ENCODE results near the gene ANKRD55.
"Not testable (repeated sequence)": the region's sequence is repeated elsewhere in the genome, so short reads cannot be mapped to it uniquely, and the experiment has no call there.

ANKRD55 gene

DNA sequence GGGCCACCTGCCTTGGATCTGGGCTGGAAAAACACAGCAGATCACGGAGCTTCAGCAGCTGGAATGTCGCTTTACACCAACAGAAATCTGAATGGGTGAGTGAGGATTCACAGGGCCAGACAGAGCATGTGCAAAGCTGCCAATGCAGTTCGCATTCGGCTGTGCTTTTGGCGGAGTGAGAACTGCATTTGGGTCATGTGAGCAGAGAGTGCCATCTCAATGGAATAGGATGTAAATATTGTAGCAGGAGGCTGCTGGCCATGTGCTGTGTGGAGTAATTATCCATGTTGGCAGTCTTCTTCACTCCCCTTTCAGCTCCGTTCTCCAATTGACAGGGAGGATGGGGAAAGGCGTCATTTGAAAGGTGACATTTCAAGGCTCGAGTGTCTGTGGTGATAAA is at the start of gene ANKRD55:
Gene ANKRD55, minus strand, starts transcription at position 101 of the 400 bp plus-strand sequence. CDS start 417 bp downstream, outside the sequence.
- DNase-seq (ENCODE audit: low read depth): no peak

DNA sequence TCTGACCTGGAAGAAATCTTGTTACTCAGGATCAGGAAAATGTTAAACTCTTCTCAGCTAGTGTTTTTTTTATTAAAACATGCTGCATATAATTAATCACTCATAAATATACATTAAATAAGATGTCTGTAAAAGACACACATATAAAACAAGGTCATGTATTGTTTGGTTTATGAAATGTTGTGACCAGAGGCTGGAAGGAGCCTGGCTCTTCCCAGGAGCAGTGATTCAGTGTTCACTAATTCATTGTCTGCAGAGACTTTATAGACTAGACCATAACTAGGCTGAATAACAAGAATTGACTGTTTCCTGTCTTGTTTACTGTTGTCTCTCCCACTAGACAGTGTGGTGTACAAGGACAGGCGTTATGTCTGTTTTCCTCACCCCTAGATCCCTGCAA is 49.1 kb upstream of the ANKRD55 start:
- DNase-seq (ENCODE audit: low read depth): no peak

DNA sequence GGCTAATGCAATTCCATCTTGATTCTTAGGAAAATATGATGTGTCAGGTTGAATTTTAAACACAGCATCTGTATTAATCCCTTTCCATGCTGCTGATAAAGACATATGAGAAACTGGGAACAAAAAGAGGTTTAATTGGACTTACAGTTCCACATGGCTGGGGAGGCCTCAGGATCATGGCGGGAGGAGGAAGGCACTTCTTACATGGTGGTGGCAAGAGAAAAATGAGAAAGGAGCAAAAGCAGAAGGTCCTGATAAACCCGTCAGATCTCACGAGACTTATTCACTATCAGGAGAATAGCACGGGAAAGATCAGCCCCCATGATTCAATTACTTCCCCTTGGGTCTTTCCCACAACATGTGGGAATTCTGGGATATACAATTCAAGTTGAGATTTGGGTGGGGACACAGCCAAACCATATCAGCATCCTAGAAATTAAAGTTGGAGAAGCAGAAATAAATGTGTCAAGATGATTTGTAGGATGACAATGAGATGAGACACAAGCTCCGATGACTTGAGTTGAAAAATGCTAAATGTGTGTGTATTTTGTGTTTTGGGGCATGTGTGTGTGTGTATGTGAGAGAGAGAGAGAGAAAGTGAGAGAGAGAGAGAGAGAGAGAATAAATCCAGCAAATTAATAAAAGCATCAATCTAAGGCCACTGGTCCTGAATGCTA is 48.5 kb upstream of the ANKRD55 start:
- DNase-seq (ENCODE audit: low read depth): no peak

DNA sequence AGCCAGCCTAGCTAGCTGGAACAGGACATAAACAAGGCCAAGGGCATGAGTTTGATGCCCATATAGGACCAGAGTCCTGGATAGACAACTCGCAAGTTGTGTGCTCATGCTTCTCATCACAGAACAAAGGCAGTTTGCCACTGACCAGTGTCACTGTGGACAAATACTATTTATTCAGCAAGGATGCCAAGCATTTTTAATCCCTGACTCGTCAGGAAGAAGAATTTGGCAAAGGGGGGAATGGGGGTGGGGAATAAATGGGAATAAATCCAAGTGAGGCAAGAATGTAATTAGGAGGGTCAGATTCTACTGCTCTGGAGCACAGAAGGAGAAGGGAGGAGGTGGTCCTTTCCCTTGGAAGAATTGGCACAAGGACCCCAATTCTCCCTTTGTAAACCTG is 46.8 kb upstream of the ANKRD55 start:
- no peak for DNase-seq (ENCODE audit: low read depth)

DNA sequence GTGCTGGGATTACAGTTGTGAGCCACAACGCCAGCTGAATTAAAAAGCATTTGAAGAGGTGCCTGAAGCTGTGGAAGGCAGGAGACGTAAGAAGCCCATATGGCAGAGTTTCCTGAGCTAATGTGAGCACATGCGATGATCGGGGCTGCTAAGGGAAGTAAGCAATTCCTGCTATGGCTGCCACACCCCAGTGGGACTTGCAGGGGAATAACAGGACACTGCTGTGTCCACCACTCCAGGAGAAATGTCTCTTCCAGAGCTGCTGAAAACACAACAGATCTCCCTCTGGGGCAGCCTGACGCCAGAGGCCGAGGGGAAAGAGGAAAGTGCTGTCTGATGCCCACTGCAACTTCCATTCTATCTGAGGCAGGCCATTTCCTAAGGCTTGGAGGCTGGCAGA is 46.2 kb upstream of the ANKRD55 start:
- no peak for DNase-seq (ENCODE audit: low read depth)

DNA sequence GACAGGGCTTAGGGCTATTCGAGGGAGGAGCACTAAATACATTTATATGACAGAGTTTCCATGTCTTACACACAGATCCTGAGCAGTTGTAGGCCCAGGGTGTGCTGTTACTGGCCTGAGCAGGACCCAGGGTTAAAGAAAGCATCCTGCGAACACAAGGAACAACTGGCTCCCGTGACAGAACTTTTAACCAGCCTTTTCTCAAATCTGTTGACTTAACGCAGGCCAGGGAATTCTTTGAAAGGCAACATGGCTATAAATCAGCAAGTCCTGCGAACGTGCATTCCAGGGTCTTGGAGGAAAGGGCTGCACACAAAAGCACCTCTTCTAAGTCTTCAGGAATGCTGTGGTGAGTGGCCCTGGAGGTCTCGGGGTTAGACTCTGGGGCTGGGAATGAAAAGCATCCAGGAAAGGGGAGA is 45.2 kb upstream of the ANKRD55 start:
- no peak for DNase-seq (ENCODE audit: low read depth)

DNA sequence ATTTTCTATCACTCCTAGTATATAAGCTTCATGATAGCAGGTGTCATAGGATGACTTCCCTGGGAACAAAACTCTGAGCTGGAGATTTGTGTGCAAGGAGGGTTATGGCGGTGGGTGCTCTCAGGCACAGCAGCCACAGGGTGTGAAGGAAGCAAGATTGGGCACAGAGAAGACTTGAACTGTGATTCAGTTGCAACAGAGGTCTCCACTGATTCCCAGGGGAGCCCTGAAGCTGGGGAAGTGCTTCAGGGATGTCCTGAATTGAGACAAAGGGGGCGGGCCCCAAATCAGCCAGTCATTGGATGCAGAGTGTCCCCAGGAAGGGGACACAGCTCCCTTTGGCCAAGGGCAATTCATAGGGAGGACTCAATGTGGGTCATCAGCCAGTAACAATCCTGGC is 44.4 kb upstream of the ANKRD55 start:
- no peak for DNase-seq (ENCODE audit: low read depth)

DNA sequence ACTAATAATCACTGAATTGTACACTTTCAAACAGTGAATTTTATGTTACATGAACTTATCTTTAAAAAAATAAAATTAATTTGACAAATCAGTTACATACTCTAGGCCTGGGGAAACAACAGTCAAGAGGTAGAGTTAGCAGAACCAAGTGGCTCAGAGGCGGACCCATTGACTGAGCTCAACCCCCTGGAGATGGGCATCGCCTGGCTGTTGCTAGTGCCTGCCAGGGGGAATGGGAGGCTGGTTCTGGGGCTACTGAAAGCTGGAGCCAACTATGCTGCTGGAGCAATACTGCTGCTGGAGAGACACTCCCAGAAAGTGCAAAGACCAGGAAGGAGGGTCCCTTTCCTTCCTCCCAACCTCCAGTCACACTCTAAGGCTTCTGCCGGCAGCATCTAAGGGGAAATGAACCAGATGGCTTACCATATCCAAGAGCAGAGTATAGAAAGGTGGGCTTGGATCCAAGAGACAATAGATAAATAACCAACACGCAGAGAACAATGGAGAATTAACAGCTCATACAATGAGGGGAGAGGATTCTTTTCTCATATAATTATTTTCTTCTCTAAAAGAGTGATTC is 40.3 kb upstream of the ANKRD55 start:
- DNase-seq (ENCODE audit: low read depth): no peak

DNA sequence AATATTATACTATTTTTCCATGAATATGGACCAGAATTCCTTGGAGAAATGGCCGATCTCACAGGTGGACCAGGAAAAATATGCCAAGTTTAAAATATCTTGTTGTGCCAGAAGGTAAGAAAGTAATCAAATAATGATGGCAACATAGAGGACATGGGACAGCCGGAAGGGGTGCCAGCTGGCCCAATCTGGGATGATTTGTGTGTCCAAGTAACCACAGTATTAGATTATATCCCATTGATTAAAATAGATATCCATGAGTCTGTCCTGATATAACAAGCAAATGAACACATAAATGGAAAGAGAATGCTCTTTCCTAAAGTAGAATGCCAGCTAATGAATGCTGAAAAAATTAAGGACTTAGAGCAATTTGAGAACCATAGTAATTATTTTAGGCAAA is 39.6 kb upstream of the ANKRD55 start:
- no peak for DNase-seq (ENCODE audit: low read depth)

DNA sequence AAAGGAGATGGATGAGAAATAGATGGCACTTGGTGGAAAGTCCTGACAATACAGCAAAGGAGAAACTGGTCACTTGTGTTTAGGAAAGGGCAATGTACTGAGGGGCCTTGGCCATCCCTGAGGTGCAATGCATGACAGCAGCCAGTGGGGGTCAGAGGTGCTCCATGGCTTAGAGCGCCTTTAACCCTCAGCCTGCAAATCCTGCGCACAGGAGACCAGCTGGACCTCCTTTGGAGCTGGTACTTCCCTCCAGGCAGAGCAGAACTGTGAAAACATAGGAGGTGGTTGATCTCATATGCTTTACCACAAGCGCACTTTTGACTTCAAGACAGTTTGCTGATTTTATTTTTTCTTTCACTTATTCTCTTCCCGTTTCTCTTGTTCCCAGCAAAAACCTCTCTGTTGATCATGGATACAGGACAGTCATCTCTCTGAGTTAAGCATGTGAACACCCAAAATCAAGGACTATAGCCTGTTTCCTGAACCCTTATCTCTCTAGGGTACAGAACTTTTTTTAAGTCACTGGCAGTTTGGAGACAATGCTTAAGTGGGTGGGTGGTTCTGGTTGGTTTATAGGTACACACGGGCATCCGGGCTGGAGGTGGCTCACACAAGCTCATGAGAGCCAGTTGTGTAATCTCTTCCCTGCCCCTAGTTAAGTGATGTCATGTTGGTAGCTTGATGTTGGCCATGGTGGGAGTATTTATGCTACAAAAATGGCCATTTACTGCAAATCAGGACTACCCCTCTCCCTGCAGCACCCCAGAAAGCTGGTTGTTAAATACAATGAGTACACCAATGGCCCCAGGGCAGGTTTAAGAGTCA is 37.6 kb upstream of the ANKRD55 start:
- DNase-seq (ENCODE audit: low read depth): peak; percentile 67

DNA sequence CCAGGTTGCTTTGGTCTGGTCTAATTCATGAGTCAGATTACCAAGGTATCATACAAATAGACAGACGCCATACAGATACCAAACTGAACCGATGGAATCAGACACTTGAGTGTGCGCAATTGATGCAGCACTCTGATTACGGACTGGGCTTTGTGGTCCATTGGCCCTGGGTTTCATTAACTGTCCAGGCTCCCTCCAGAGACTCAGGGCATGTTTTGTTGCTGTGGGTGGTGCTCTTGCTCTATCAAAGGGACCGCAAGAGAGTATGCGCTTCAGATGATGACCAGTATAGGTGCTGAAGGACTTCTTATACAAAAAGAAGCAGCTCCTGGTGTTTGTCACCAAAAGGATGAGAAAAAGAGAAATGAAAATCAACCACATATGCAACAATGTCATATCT is 36.9 kb upstream of the ANKRD55 start:
- DNase-seq (ENCODE audit: low read depth): no peak

DNA sequence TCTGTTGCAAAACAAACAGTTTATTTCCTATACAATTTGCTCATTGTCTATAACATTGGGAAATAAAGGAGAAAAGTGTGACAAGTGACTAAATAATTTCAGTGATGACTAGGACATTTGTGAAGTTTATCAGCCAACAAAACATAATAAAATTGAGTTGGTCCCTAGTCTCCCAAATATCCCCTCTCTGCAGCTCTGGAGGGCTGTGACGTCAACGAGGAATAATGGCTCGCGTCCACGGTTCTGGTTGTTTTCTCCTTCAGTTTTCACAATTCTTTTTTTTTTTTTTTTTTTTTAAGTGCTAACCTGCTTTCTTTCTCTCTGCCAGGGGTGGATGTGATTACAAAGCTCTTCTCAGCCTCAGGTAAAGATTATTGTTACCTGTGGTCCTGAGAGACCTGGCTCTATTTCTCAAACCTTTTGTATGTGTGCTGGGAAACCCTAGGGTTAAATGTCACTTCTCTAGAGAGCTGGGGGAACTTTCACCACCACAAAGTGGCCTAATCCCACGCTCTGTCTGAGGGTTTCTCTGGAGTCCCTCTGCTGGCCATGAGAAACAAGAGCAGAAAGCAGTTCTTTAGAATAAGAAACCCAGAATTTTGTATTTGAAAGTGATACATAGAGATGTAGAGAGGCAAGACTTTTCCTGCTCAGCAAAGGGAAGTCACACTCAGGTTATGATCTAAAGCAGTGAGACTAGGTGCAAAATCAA is 36.2 kb upstream of the ANKRD55 start:
- DNase-seq (ENCODE audit: low read depth): no peak

DNA sequence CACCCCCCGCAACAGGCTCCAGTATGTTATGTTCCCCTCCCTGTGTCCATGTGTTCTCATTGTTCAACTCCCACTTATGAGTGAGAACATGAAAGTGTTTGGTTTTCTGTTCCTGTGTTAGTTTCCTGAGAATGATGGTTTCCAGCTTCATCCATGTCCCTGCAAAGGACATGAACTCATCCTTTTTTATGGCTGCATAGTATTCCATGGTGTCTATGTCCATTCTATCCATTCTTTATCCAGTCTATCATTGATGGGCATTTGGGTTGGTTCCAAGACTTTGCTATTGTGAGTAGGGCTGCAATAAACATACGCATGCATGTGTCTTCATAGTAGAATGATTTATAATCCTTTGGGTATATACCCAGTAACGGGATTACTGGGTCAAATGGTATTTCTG is 35.6 kb upstream of the ANKRD55 start:
- DNase-seq (ENCODE audit: low read depth): not testable (repeated sequence)

DNA sequence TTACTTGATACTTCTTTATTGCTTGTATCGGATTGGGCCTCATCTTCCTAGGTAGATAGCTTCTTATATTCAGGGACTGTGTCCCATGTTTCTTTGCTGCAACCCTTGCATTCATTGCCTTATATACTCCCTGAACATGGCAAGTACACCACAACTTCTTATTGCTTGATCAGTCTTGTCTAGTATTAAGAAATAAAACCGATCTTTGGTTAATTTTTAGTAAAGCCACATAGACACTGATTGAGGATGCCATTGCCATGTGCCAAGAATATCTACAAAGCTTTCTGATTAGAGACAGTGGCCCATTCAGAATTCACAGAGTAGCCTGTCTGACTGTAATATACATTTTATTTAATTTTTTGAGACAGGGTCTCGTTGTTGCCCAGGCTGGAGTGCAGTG is 34.7 kb upstream of the ANKRD55 start:
- DNase-seq (ENCODE audit: low read depth): no peak

DNA sequence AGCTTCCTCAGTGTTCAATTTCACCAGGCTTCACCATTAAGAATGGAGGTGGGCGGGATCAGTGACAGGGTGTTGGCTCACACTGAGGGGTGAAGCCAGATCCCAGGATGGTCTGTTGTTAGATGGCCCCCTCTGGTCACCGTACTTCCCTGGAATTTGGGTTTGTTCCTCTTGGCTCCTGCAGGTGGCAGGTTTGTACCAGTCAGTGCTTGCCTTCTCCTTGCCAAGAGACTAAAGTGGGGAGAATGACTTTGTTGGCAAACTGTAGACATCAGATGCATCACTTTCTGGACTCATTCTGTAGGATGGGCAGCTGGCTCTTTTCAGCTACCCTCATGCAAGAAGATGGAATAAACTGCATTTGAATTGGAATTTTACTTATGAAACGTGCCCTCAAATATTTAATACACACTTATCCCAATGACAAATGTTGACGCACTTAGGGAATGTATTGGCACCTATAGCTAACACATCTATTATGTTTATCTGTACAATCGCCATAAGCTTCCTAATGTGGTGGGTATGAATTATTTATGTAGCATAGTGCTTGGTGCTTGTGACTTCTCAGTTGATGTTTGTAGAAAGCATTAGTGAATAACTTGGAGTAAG is 31.4 kb upstream of the ANKRD55 start:
- DNase-seq (ENCODE audit: low read depth): no peak

DNA sequence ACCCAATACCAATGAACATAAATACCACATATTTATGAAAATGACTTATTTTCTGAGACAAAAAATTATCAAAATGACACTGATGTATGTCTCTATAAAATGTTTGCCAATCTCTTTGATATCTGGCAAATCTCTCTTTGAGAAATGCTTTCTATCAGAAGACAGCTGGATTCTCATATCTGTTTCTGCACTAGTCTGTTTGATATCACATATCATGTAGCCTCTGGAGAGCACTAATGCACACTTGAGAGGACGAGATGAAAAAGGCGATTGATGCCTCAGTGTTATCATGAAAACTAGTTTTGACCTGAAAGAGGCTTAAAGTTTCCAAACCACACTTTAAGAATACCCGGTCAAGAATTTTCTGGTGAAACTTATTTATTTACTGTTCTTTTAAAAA is 29.1 kb upstream of the ANKRD55 start:
- no peak for DNase-seq (ENCODE audit: low read depth)

DNA sequence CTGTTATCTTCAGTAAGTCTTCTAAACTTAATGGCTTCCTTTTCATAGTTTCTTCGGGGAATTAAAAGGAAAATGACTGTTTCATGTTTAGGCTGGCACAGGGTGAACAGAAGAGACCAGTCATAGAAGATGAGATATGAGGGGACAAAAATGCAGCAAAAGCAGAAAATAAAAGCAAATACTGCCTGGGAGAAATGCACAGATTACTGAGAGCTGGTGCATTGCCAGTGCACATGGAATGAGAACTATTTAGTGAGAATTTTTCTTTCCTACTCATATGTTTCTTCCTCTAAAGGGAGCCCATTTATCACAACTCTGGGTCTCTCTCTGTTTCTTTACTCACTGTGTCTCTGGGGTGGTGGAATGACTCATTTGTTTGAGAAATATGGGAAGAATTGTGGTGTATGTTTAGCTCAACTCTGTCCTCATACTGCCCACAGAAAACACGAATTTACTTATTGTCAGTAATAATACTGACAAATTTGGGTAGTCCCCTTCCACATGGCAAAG is 25.9 kb upstream of the ANKRD55 start:
- no peak for DNase-seq (ENCODE audit: low read depth)

DNA sequence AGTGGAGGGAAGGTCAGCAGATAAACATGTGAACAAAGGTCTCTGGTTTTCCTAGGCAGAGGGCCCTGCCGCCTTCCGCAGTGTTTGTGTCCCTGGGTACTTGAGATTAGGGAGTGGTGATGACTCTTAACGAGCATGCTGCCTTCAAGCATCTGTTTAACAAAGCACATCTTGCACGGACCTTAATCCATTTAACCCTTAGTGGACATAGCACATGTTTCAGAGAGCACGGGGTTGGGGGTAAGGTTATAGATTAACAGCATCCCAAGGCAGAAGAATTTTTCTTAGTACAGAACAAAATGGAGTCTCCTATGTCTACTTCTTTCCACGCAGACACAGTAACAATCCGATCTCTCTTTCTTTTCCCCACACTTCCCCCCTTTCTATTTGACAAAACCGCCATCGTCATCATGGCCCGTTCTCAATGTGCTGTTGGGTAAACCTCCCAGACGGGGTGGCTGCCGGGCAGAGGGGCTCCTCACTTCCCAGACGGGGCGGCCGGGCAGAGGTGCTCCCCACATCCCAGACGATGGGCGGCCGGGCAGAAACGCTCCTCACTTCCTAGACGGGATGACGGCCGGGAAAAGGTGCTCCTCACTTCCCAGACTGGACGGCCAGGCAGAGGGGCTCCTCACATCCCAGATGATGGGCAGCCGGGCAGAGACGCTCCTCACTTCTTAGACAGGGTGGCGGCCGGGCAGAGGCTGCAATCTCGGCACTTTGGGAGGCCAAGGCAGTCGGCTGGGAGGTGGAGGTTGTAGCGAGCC is 24.8 kb upstream of the ANKRD55 start:
- not testable (repeated sequence) for DNase-seq (ENCODE audit: low read depth)

DNA sequence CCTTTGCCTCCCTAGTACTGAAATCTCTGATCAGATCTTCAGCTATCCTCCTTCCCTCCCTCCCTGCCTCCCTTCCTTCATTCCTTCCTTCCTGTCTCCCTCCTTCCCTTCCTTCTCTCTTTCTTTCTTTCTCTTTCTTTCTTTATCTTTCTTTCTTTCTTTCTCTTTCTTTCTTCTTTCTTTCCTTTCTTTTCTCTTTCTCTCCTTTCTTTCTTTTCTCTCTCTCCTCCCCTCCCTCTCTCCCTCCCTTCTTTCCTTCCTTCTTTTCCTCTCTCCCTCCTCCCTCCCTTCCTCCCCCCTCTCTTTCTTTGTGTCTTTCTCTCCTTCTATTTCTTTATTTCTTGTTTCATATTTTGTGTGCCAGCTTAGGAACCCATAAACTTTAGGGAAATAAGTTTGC is 23.9 kb upstream of the ANKRD55 start:
- no peak for DNase-seq (ENCODE audit: low read depth)

DNA sequence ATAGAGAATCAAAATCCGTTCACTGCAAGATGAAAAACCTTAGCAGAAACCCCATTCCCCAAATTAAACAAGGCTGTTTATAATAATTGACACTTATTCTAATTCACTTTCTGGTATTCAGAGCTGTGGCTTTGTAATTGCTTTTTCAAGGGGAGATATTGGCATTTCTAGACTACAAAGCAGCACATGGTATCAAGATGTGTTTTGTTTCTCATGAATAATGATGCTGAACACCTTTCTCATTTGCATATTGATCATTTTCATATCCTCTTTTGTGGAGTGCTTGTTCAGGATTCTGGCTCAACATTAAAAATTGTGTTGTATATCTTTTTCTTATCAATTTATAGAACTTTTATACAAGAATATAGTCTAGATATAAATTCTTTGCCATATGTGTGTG is 22.4 kb upstream of the ANKRD55 start:
- no peak for DNase-seq (ENCODE audit: low read depth)

DNA sequence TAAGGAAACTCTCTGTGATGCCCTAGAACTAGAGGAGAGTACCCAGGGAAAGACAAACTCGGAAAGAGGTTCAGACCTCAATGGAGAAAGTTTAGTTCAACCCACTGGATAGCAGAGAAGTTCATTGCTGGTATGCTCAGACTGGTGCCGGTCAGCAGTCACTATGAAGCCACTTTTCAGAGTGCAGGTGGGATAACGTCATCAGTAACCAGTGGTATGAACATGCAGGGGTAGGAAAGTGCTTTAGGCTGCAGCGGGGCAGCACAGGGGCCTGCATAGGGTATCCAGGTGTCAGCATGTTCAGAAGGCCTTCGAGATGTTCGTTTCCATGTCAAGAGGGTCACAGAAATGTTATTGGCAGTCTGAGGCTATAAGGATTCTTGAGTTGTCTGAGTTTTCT is 20.8 kb upstream of the ANKRD55 start:
- DNase-seq (ENCODE audit: low read depth): no peak

All from stimulated activated CD4-positive, alpha-beta T cell treated with anti-CD3 and anti-CD28 coated beads, Interleukin-2, amount 100 ng/mL, for 4 hours (primary cell).